Activated effector memory CD4-positive, alpha-beta T cell treated with anti-CD3 and anti-CD28 coated beads, Interleukin-2, amount 50 U/mL, for 16 hours (primary cell): ENCODE results near the gene NXPH4.

Experiments
- DNase-seq: peaks from one replicate; pipeline ENCODE4 v3.0.0-alpha.2; 2020

The NXPH4 gene

GRCh38 chr12:57234571-57235016 is 18.0 kb downstream of the NXPH4 start:
- DNase-seq = no peak

GRCh38 chr12:57235017-57235727 is 18.6 kb downstream of the NXPH4 start:
- DNase-seq = no peak

DNA sequence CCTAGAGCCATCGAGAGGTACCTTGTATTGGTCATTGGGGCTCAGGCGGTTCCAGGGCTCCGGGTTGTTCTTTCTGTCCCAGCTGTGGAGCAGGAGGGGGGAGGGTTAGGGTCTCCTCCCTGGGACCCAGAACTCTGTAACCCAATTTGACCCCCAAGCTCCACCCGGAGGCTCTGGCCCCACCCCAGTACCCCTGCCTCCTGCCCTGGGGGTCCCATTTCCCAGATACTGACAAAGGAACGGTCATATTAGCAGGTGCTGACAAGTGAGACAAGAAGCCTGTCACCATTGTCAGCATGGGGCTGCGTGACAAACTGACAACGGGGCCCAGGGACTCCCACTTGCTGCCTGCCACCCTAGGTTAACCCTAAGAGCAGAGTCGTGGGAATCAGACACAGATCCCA is 19.1 kb downstream of the NXPH4 start:
- no peak for DNase-seq

DNA sequence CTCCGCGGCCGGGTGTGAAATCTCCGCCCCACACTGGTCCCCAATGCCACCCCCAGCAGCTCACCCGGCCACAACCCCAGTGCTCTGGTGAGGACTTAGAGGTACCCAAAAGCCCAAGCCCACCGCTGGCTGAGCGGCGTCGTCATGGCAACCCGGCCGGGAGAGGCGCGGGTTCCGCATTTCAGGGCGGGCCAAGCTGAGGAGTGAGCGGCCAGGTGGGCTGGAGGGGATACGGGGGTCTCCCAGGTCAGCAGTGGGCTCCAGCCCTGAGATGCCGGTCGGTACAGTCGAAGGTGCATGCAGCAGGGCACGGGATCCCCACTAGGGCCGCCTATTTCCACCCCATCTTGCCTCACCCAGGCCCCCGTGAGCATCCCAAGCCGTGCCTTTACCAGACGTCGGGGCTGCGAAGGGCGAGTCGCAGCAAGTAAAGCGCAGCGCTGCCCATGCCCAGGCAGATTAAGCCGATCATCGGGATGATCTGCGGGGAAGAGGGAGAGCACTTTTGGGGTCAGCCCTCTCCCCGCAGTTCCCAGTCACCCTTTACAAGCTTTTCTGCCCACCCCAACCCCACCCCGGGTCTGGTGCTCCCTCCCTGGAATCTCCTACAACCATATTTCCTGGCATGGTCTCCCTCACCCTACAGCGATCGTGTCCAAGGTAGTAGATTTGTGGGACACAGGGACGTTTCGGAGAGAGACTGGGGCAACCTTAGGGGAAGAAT is 19.8 kb downstream of the NXPH4 start:
- no peak for DNase-seq

- DNase-seq = no peak
These were observed 20.5 kb downstream of the NXPH4 start for GRCh38 chr12:57236925-57237595.

DNA sequence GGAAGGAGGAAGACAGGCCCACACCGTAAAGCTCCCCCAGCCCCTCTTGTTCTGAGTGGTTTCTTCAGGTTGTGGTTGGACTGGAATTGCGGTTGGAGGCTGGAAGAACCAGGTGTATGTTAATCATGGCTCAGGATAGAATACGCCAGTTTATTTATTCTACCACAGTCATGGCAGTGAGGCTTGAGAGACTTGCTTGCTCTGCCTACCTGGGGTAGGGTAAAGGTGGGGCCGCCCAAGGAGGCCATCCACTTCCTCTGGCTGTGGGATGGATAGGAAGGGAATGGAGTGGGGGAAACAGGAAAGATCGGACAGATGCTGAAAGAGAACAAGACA is 21.0 kb downstream of the NXPH4 start:
- no peak for DNase-seq

- peak; percentile 74 for DNase-seq
These were observed 21.6 kb downstream of the NXPH4 start for GRCh38 chr12:57237932-57238853.

DNA sequence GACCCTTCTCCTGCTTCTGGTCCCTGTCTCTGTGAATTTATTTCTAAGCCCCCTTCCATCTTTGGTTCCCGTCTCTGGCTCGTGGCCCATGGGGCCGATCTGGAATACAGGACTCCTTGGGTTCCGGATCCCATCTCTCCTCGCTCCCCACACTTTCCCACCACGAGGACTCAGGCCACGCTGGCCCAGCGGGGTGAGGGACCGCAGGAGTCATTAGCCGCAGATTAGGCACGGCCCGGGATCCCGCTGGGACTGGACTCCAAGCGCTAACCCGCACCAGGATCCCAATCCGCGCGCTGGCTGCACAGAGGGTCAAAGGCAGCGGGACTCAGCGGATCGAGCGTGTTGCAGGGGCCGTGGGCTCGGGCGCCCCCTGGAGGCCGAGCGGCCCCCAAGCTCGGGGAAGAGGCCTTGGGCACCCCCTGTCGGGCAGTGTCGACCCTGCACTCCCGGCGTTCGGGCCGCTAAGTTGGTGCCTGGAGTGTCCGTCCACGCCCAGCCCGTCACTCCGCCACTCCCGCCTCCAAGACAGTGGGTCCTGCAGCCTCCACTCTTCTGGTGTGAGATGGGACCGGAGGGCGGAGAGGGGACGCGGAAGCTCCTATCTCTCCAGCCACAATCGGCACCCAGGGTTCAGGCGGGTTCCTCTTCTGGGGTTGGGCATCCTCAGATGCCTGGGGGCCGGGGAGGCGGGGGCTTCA is 22.4 kb downstream of the NXPH4 start:
- DNase-seq = peak; percentile 96

- no peak for DNase-seq
These were observed 23.0 kb downstream of the NXPH4 start for GRCh38 chr12:57239587-57240065.

DNA sequence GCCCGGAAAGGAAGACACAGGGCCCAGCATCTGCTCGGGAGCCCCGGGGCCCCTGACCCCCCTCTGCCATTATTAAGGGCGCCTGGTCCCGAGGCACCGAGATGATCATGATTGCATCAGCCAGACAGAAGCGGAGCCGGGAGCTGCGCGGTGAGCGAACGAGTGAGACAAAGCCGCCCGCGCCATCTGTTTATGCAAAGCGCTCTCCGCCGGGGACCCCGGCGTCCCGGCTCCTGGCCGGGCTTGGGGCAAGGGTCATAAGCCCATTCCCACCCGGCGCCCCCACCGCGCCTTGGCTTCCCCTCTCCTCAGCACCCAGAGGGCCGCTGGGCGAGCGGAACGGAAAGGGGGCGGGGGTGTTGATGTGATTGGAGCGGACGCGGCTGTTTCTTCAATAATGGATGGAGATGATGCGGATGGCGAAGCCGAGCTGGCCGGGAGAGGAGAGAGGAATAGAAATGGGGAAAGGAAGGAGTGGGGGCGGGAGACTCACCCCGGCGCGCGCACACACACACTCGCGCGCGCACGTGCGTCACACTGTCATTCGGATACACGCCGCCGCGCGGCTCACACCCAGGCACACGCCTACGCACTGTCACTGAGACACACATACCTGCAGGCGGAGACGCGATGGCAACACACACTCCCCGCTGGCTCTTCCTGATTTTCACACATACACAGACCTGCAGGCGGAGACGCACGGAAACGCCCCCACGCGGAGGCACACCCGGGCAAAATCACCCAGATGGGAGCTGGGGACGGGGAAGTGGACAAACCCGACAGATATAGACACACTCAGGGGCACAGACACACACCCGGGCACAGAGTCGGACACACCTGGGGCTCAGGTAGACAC is 23.7 kb downstream of the NXPH4 start:
- DNase-seq = peak; percentile 91

GRCh38 chr12:57240926-57241401 is 24.4 kb downstream of the NXPH4 start:
- DNase-seq = peak; percentile 66

DNA sequence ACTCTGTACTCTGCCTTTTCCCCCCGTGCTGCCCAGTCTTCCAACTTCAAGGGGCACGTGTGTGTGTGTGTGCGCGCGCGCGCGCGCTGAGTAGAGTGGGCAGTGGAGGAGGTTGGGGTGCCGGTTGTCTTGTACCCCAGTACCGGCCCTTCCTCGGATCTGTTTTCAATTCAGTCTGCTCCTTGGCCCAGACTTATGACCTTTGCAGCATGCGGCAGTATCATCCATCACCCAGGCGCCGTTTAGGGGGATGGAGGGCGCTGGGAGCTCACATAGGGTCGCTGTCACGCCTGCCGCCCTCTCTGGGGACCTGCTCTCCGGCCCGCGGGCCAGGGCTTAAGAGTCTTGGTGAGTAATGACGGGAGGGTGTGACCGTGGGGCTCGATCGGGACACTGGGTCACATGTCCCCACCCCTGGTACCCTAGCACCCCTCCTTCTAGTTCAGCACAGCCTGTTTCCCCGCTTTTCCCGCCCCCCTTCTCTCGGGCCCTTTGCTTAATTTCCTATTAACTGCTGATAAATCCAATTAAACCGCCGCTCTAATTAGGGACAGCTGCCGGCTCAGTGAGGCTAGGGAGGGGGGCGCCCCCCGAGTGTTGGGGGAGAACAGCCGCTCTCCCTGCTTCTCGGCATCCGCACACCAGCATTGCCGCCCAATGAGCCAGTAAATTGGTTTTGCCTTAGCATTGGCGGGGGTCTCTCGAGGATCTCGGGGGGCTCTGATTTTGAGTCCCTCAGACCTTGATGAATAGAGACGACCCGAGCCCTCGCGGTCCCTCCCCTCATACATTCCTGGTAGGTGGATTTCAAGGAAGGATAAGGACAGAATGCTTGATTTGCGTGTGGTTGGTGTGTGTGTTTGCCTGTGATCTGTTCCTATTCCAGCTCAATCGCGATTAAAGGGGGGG is 25.1 kb downstream of the NXPH4 start:
- no peak for DNase-seq

DNA sequence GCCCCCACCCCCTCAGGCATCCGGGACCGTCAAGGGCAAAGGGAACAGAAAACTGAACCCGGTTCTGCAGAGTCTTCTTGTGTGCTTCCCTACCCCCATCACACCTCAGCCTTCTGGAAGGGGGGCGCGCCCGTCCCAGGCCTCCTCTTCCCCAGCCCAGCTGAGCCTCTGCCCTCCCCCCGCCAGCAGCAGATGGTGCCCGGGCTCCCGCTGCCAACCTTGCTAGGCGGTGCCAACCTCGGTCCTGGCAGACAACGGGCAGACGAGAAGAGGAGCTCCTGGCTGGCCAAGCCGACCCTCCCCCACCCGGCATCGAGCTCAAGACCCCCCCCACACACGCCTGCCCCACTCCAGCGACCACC is 25.7 kb downstream of the NXPH4 start:
- peak; percentile 69 for DNase-seq

- DNase-seq = peak; percentile 88
These were observed 26.3 kb downstream of the NXPH4 start for GRCh38 chr12:57242691-57243454.

- peak; percentile 92 for DNase-seq
These were observed 27.1 kb downstream of the NXPH4 start for GRCh38 chr12:57243521-57244311.

DNA sequence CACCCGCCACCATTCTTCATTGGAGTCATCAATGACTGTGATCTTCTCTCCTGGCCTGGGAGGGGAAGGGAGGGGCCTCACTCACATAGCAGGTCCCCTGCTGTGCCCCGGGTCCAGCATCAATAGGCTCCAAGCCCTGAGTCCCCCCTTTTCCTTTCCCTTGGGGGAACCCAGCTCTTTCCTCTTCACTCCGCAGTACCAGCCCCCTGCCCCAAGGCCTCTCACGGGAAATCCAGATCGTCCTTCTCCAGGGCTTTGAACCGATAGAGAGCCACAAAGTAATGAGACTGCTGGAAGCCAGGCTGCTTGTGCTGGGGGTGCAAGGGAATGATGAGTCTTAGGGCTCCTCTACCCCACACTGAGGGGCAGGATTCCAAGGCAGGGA is 27.7 kb downstream of the NXPH4 start:
- DNase-seq = peak; percentile 56

DNA sequence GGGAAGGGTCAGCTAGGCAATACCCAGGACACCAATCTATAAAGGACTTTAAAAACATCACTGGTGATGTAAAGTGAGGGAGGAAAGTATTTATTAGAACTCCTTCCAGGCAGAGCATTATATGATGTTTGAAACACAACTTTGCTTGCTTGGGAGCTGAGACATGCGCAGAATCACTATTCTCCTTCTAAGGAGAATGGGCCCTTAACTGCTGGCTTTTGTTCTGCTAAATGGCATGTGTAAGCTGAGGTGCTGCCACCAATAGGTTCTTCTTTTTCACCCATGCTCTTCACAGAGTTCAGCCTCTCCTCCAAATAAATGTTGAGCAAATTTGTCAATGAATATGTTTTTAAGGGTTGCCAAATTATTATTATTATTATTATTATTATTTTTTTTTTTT is 30.4 kb downstream of the NXPH4 start:
- no peak for DNase-seq
